ENCODE results near the gene CHCHD3.

GRCh38 chr7:133048589-133048988 lies 33.3 kb downstream of the CHCHD3 start:
- TF ChIP-seq CTCF (conservative IDR thresholded peaks at IDR 0.05; ENCODE audit: low read depth, low read length) (no peak), EZH2 (IDR thresholded peaks at IDR 0.05; ENCODE audit: low read length, unreplicated experiment) (no peak), EZH2phosphoT487 (IDR thresholded peaks at IDR 0.05; ENCODE audit: borderline replicate concordance, low read length) (no peak)
